ENCODE data around the gene MICAL2. TPM values are rescaled to one million over a fixed set of nuclear protein-coding genes. Genes with fewer than 3 reads are reported as not detected.

MICAL2 gene, protein sequence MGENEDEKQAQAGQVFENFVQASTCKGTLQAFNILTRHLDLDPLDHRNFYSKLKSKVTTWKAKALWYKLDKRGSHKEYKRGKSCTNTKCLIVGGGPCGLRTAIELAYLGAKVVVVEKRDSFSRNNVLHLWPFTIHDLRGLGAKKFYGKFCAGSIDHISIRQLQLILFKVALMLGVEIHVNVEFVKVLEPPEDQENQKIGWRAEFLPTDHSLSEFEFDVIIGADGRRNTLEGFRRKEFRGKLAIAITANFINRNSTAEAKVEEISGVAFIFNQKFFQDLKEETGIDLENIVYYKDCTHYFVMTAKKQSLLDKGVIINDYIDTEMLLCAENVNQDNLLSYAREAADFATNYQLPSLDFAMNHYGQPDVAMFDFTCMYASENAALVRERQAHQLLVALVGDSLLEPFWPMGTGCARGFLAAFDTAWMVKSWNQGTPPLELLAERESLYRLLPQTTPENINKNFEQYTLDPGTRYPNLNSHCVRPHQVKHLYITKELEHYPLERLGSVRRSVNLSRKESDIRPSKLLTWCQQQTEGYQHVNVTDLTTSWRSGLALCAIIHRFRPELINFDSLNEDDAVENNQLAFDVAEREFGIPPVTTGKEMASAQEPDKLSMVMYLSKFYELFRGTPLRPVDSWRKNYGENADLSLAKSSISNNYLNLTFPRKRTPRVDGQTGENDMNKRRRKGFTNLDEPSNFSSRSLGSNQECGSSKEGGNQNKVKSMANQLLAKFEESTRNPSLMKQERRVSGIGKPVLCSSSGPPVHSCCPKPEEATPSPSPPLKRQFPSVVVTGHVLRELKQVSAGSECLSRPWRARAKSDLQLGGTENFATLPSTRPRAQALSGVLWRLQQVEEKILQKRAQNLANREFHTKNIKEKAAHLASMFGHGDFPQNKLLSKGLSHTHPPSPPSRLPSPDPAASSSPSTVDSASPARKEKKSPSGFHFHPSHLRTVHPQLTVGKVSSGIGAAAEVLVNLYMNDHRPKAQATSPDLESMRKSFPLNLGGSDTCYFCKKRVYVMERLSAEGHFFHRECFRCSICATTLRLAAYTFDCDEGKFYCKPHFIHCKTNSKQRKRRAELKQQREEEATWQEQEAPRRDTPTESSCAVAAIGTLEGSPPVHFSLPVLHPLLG
- 1 to 10 TPM; 4.5 to 6.2 TPM for polyA plus RNA-seq

DNA sequence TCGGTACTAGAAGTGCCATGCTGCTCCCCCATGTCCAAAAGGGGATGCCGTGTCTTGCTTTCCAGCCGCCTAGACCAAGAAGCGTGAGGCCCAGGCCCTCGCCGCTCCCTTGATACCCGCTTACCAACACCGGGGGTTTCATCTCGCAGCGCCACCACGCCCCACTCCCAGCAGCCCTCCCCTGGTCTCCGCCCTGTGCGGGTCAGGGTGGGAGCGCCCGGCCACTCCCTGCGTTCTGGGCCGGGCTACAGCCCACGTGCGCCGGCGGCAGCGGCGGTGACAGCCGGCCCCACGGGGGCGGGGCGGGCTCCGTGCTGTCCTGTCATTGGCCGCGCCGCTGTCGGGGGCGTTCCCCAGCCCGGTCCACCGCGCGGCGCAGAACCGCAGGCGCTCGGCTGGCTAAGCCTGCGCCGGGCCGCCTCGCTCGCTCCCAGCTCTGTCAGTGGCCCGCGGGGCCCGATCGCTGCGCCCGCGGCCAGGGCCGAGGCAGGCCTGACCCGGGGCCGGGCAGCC, at the start of gene MICAL2:
Gene MICAL2, plus strand, starts transcription at position 390 of the 513 bp plus-strand sequence. CDS start 51,566 bp downstream, outside the sequence.
- Histone ChIP-seq H3K4me1 (ENCODE audit: control insufficient read depth in 2 of 2, insufficient read depth in 2 of 2, low read length in 1 of 2) (peaks cover 6 to 10% of the 10 kb centered on the region in 2 donors), H3K27me3 (ENCODE audit: control insufficient read depth in 1 of 2, insufficient read depth in 2 of 2, low read length in 2 of 2) (no peaks in the 10 kb centered on the region), H3K27ac (ENCODE audit: low read depth in 2 of 2, low read length in 1 of 2) (peak within 1 kb of the TSS; percentile 83 to 86), H3K9me3 (ENCODE audit: control insufficient read depth in 2 of 2, insufficient read depth in 1 of 2, low read depth in 1 of 2, low read length in 1 of 2) (no peaks in the 10 kb centered on the region), H3K4me3 (ENCODE audit: low read depth in 1 of 2, low read length in 2 of 2) (peak within 1 kb of the TSS; percentile 71), H3K36me3 (ENCODE audit: control insufficient read depth in 2 of 2, insufficient read depth in 2 of 2, low read length in 1 of 2) (no peaks in the 10 kb centered on the region)
- WGBS, 2 donors: 0 to 2% methylated on average over 27 to 56 of the region's 56 CpGs

DNA sequence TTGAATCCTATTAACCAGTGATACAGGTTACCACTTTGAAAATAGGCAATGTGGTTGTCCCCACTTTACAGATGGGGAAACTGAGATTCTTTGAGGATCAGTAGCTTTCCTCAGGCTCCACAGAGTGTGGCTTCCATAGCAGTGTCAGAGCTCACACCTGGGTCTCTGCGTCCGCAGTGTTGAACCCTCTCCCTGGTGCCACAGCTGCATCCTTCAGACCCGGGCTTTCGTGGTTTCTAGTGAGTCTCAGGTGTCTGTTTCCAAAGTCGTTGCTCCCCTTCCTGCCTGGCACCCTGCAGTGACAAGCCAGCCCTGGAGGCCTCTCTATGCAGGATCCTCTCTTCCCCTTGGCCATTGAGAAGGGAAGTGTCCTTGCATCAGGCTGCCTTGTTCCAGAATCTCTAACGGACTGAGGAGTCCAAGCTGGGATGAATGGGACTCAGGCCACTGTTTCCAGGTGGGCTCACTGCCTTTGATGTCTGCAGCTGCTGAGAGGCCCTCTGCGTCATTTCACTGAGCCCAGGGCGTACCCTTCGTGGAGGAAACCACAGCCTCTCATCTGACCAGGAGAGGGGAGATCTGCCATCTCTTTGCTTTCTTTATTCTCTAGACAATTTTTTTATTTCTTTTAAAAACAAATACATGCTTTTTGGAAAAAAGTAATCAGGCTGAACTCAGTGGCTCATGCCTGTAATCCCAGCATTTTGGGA, 48.4 kb upstream of the MICAL2 start:
- Histone ChIP-seq H3K9me3 (ENCODE audit: control insufficient read depth in 2 of 2, insufficient read depth in 1 of 2, low read depth in 1 of 2, low read length in 1 of 2) (no peaks in the 10 kb centered on the region), H3K4me3 (ENCODE audit: low read depth in 1 of 2, low read length in 2 of 2) (no peak overlapping the region), H3K27me3 (ENCODE audit: control insufficient read depth in 1 of 2, insufficient read depth in 2 of 2, low read length in 2 of 2) (no peaks in the 10 kb centered on the region), H3K4me1 (ENCODE audit: control insufficient read depth in 2 of 2, insufficient read depth in 2 of 2, low read length in 1 of 2) (no peaks in the 10 kb centered on the region), H3K27ac (ENCODE audit: low read depth in 2 of 2, low read length in 1 of 2) (no peak overlapping the region), H3K36me3 (ENCODE audit: control insufficient read depth in 2 of 2, insufficient read depth in 2 of 2, low read length in 1 of 2) (no peaks in the 10 kb centered on the region)
- WGBS, 2 donors: 72 to 73% methylated on average over 9 of the region's 9 CpGs

DNA sequence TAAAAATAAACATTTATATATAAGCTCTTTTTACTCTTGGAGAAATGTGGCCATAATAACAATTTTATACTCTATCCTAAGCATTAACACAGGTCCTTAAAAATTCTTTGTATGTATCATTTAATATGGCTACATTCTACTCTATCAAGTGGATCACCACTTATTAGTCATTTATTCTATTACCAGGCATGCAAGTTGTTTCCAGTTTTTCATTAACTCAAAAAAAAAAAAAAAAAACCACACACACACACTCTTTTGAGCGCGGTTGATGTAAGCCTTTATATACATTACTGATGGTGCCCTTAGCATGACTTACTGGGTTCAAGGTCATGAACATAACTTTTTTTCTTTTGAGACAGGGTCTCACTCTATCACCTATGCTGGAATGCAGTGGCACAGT, 47.1 kb upstream of the MICAL2 start:
- WGBS, 2 donors: 94 to 98% methylated on average over 2 of the region's 2 CpGs
- Histone ChIP-seq H3K27ac (ENCODE audit: low read depth in 2 of 2, low read length in 1 of 2) (no peak overlapping the region), H3K4me3 (ENCODE audit: low read depth in 1 of 2, low read length in 2 of 2) (no peak overlapping the region), H3K36me3 (ENCODE audit: control insufficient read depth in 2 of 2, insufficient read depth in 2 of 2, low read length in 1 of 2) (no peaks in the 10 kb centered on the region), H3K9me3 (ENCODE audit: control insufficient read depth in 2 of 2, insufficient read depth in 1 of 2, low read depth in 1 of 2, low read length in 1 of 2) (no peaks in the 10 kb centered on the region), H3K27me3 (ENCODE audit: control insufficient read depth in 1 of 2, insufficient read depth in 2 of 2, low read length in 2 of 2) (no peaks in the 10 kb centered on the region), H3K4me1 (ENCODE audit: control insufficient read depth in 2 of 2, insufficient read depth in 2 of 2, low read length in 1 of 2) (no peaks in the 10 kb centered on the region)

DNA sequence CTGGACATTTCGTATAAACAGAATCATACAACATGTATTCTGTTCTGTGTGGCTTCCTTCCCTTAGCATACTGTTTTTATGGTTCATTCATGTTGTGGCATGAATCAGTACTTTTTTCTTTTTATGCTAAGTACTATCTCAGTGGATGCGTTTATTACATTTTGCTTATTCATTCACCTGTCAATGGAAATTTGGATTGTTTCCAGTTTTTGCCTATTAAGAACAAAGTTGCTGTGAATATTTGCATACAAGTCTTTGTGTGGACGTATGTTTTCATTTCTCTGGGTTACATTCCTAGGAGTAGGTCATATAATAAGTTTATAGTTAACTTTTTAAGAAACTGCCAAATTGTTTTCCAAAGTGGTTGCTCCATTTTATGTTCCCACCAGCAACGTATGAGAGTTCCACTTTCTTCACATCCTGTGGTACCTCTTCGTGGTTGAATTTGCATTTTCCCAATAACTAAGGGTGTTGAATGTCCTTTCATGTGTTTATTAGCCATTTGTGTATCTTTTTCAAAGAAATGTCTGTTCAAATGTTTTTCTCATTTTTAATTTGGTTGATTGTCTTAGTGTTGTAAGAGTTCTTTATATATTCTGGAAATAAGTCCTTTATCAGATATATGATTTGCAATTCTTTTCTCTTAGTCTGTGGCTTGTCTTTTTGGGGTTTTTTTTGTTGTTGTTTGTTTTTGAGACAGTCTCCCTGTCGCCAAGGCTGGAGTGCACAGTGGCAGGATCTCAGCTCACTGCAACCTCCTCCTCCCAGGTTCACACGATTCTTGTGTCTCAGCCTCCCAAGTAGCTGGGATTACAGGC, 46.0 kb upstream of the MICAL2 start:
- H3K4me3 ChIP-seq (ENCODE audit: low read depth in 1 of 2, low read length in 2 of 2): no peak overlapping the region
- no peaks in the 10 kb centered on the region for H3K4me1 ChIP-seq (ENCODE audit: control insufficient read depth in 2 of 2, insufficient read depth in 2 of 2, low read length in 1 of 2)
- H3K36me3 ChIP-seq (ENCODE audit: control insufficient read depth in 2 of 2, insufficient read depth in 2 of 2, low read length in 1 of 2): no peaks in the 10 kb centered on the region
- 72 to 80% methylated on average over 7 of the region's 7 CpGs for WGBS, 2 donors
- H3K27ac ChIP-seq (ENCODE audit: low read depth in 2 of 2, low read length in 1 of 2): no peak overlapping the region
- no peaks in the 10 kb centered on the region for H3K9me3 ChIP-seq (ENCODE audit: control insufficient read depth in 2 of 2, insufficient read depth in 1 of 2, low read depth in 1 of 2, low read length in 1 of 2)
- no peaks in the 10 kb centered on the region for H3K27me3 ChIP-seq (ENCODE audit: control insufficient read depth in 1 of 2, insufficient read depth in 2 of 2, low read length in 2 of 2)

DNA sequence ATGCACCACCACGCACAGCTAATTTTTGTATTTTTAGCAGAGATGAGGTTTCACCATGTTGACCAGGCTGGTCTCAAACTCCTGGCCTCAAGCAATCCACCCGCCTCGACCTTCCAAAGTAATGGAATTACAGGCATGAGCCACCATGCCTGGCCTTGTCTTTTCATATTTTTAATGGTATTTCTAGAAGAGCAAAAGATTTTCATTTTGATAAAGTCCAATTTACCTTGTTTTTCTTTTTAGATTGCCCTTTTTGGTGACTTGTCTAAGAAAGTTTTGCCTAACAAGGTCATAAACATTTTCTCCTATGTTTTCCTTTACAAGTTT, 45.5 kb upstream of the MICAL2 start:
- Histone ChIP-seq H3K36me3 (ENCODE audit: control insufficient read depth in 2 of 2, insufficient read depth in 2 of 2, low read length in 1 of 2) (no peaks in the 10 kb centered on the region), H3K4me3 (ENCODE audit: low read depth in 1 of 2, low read length in 2 of 2) (no peak overlapping the region), H3K27ac (ENCODE audit: low read depth in 2 of 2, low read length in 1 of 2) (no peak overlapping the region), H3K4me1 (ENCODE audit: control insufficient read depth in 2 of 2, insufficient read depth in 2 of 2, low read length in 1 of 2) (no peaks in the 10 kb centered on the region), H3K9me3 (ENCODE audit: control insufficient read depth in 2 of 2, insufficient read depth in 1 of 2, low read depth in 1 of 2, low read length in 1 of 2) (no peaks in the 10 kb centered on the region), H3K27me3 (ENCODE audit: control insufficient read depth in 1 of 2, insufficient read depth in 2 of 2, low read length in 2 of 2) (no peaks in the 10 kb centered on the region)
- WGBS, 2 donors: 85 to 92% methylated on average over 3 of the region's 3 CpGs

DNA sequence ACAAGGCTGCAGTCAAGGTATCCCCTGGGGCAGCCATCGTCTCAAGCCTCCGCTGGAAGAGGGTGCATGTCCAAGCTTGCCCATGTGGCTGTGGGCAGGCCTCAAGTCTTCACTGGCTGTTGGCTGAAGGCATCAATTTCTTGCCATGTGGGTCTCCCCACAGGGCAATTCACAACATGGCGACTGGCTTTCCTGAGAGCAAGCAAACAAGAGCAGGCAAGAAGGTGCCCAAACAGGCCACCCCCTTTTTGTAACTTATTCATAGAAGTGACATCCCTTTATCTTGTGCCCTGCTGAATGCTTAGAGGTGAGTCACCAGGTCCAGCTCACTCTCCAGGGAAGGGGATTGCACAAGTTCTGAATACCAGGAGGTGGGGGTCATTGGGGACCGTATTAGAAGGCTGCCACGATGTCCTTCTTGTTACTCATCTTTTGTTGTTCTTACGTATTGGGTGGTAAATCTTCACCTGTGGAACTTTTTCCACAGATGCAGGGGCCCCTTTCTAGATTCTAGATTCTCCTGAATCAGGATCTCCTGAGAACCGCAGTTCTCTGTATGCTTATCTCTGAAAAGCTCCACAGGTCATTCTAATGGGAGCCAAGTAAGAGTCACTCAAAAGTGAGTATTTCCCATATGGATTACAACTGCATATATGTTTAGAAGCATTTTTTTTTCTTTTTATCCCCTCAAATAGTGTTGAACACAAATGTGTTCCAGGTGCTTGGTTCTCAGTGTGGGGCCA, 44.2 kb upstream of the MICAL2 start:
- no peak overlapping the region for H3K4me3 ChIP-seq (ENCODE audit: low read depth in 1 of 2, low read length in 2 of 2)
- H3K36me3 ChIP-seq (ENCODE audit: control insufficient read depth in 2 of 2, insufficient read depth in 2 of 2, low read length in 1 of 2): no peaks in the 10 kb centered on the region
- WGBS, 2 donors: 47 to 64% methylated on average over 7 of the region's 7 CpGs
- H3K4me1 ChIP-seq (ENCODE audit: control insufficient read depth in 2 of 2, insufficient read depth in 2 of 2, low read length in 1 of 2): no peaks in the 10 kb centered on the region
- no peaks in the 10 kb centered on the region for H3K9me3 ChIP-seq (ENCODE audit: control insufficient read depth in 2 of 2, insufficient read depth in 1 of 2, low read depth in 1 of 2, low read length in 1 of 2)
- no peaks in the 10 kb centered on the region for H3K27me3 ChIP-seq (ENCODE audit: control insufficient read depth in 1 of 2, insufficient read depth in 2 of 2, low read length in 2 of 2)
- H3K27ac ChIP-seq (ENCODE audit: low read depth in 2 of 2, low read length in 1 of 2): peak overlapping the region; percentile 68 to 76

DNA sequence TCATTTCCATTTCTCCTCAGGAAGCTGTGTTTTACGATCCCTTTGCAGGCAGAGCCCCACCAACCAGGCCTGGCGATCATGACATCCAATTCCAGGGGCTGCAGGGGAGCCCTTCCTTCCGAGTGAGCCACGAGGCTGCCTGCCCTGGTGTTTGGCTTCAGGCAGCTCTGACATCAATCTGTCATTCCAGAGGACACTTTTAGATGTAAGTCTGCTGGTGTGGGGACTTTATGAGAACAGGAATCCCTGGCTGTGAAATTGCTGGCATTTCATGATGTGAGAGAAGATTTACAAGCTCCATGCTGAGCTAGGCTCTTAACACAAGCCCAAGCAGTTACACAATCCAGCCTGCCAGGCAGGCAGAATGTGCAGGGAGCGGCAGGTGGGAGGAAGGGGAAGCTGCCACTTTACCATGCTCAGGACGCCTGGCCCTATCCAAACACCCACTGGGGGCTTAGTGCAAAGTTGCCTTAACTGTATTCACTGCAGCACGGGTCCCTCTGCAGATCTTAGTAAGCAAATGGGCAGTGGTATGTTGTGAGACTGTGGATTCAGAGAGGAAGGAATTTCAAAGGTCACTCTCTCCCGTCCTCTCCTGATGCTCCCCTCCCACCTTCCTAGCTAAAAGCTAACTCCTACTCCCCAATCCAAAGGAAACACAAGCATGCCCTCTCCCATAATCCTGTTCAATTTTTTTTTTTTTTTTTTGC, 43.4 kb upstream of the MICAL2 start:
- H3K9me3 ChIP-seq (ENCODE audit: control insufficient read depth in 2 of 2, insufficient read depth in 1 of 2, low read depth in 1 of 2, low read length in 1 of 2): no peaks in the 10 kb centered on the region
- no peaks in the 10 kb centered on the region for H3K27me3 ChIP-seq (ENCODE audit: control insufficient read depth in 1 of 2, insufficient read depth in 2 of 2, low read length in 2 of 2)
- no peaks in the 10 kb centered on the region for H3K36me3 ChIP-seq (ENCODE audit: control insufficient read depth in 2 of 2, insufficient read depth in 2 of 2, low read length in 1 of 2)
- no peak overlapping the region for H3K4me3 ChIP-seq (ENCODE audit: low read depth in 1 of 2, low read length in 2 of 2)
- H3K4me1 ChIP-seq (ENCODE audit: control insufficient read depth in 2 of 2, insufficient read depth in 2 of 2, low read length in 1 of 2): no peaks in the 10 kb centered on the region
- peak overlapping the region; percentile 68 to 76 for H3K27ac ChIP-seq (ENCODE audit: low read depth in 2 of 2, low read length in 1 of 2)
- 36 to 46% methylated on average over 8 of the region's 8 CpGs for WGBS, 2 donors
